Neural progenitor cell (in vitro differentiated cells): ENCODE measurements around the gene PALB2.

Experiments used
- CTCF ChIP-seq: fragments of 200-600 bp; sonication (generic); IDR thresholded peaks from 2 replicates; pipeline ENCODE4 v1.5.1; 2017; ENCODE audit warnings: antibody characterized with exemption, mild to moderate bottlenecking
- EZH2 ChIP-seq: fragments of 200-600 bp; sonication (generic); IDR thresholded peaks from 2 replicates; pipeline ENCODE4 v1.6.1; 2017; ENCODE audit warnings: antibody characterized with exemption, mild to moderate bottlenecking, moderate library complexity

- no peak for TF ChIP-seq CTCF
- no peak for TF ChIP-seq EZH2
Observed at GRCh38 chr16:23554536-23554935, 86.6 kb downstream of the PALB2 start.
